ENCODE data around the gene PNLIPRP2. TPM values are rescaled to one million over a fixed set of nuclear protein-coding genes. Genes with fewer than 3 reads are reported as not detected.
A peak's percentile ranks its signal among the peaks of the same experiment; 100 is the strongest.

The PNLIPRP2 gene
- total RNA-seq, 1 experiment from 2014 or later, result 1.1 TPM

DNA sequence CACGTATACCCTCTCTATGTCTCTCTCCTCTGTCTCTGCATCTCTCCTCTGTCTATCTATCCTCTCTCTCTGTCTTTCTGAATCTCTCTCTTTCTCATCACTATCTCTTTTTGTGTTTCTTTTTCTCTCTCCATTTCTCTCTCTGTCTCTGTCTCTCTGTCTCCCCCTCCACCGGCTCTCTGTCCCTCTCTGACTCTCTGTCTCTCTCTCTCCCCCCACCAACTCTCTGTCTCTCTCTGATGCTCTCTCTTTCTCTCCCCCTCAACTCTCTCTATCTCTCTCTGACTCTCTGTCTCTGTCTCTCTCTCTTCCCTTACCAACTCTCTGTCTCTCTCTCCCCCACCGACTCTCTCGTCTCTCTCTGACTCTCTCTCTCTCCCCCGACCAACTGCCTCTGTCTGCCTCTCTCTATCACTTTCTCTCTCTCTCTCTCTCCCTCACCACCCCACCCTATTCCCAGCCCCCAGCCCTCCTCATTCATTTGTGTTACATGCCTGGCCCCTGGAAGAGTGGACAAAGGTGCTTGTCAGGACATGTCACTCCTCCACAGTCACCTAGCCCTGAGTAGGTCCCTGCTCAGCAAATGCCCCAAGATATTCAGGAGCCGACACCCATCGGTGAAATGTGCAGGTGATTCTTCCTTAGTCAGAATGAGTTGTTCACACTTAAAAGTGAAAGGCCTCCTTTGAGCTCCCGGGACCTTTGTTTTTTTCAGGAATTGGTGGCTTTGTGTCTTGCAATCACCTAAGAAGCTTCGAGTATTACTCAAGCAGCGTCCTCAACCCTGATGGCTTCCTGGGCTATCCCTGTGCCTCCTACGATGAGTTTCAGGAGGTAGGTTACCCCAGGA, 13.6 kb downstream of the PNLIPRP2 start:
- Histone ChIP-seq H3K36me3 (ENCODE audit: control insufficient read depth in 1 of 2, insufficient read depth in 2 of 2, low read length in 2 of 2) (no peaks in the 10 kb centered on the region), H2AFZ (ENCODE audit: low read depth, low read length, poor library complexity, severe bottlenecking) (peak overlapping the region; percentile 47), H3K27ac (ENCODE audit: low read depth, low read length) (peak overlapping the region; percentile 11; the same call in 1 of the 2 replicates), H3K9me2 (ENCODE audit: insufficient read depth) (no peaks in the 10 kb centered on the region), H3K9me3 (ENCODE audit: control insufficient read depth in 1 of 2, insufficient read depth in 1 of 2, low read depth in 1 of 2, low read length in 2 of 2) (no peaks in the 10 kb centered on the region), H3K4me1 (ENCODE audit: control insufficient read depth in 1 of 2, insufficient read depth in 2 of 2, low read length in 2 of 2) (peaks cover 11 to 20% of the 10 kb centered on the region in 2 experiments), H4K20me1 (ENCODE audit: insufficient read depth) (no peaks in the 10 kb centered on the region), H3K27me3 (ENCODE audit: insufficient read depth, low read length) (no peaks in the 10 kb centered on the region), H3K4me2 (ENCODE audit: low read length) (peak overlapping the region; percentile 55), H3K79me2 (ENCODE audit: insufficient read depth, low read length) (no peaks in the 10 kb centered on the region), H3K4me3 (replicated peaks in 1 of 2; ENCODE audit: low read depth in 1 of 2, low read length in 2 of 2) (peak overlapping the region in 1 of 2 experiments; percentile 14; a peak in 1 of 4 replicates), H3K9ac (ENCODE audit: low read length) (no peak overlapping the region)
- CTCF ChIA-PET, result interaction anchor here (1.0 to 1.2 kb wide), 2 partner anchors 154 to 534 kb away, joined by 3 read pairs; no protein-coding TSS in a partner anchor
- POLR2A ChIA-PET, result no interaction called here
- RAD21 ChIA-PET (ENCODE audit: low non-redundant PET in 1 of 2, low total read pairs in 2 of 2, uncharacterized antibody in 2 of 2, unreplicated experiment in 2 of 2), result no interaction called here
- peak; percentile 55 for DNase-seq (ENCODE audit: low read depth, low spot score)
- ATAC-seq, result peak; percentile 81
- intact Hi-C loops (cut with micrococcal nuclease), result no loop called here
- TF ChIP-seq, protein P1, sequence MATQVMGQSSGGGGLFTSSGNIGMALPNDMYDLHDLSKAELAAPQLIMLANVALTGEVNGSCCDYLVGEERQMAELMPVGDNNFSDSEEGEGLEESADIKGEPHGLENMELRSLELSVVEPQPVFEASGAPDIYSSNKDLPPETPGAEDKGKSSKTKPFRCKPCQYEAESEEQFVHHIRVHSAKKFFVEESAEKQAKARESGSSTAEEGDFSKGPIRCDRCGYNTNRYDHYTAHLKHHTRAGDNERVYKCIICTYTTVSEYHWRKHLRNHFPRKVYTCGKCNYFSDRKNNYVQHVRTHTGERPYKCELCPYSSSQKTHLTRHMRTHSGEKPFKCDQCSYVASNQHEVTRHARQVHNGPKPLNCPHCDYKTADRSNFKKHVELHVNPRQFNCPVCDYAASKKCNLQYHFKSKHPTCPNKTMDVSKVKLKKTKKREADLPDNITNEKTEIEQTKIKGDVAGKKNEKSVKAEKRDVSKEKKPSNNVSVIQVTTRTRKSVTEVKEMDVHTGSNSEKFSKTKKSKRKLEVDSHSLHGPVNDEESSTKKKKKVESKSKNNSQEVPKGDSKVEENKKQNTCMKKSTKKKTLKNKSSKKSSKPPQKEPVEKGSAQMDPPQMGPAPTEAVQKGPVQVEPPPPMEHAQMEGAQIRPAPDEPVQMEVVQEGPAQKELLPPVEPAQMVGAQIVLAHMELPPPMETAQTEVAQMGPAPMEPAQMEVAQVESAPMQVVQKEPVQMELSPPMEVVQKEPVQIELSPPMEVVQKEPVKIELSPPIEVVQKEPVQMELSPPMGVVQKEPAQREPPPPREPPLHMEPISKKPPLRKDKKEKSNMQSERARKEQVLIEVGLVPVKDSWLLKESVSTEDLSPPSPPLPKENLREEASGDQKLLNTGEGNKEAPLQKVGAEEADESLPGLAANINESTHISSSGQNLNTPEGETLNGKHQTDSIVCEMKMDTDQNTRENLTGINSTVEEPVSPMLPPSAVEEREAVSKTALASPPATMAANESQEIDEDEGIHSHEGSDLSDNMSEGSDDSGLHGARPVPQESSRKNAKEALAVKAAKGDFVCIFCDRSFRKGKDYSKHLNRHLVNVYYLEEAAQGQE (IDR thresholded peaks at IDR 0.05; ENCODE audit: low read depth), result no peak
- TF ChIP-seq JUND (IDR thresholded peaks at IDR 0.05), result peak; percentile 69
- TF ChIP-seq SIN3A (IDR thresholded peaks at IDR 0.05; ENCODE audit: low read depth), result 0 out of 2 replicates have a peak, but pooled peaks have one; percentile 17
- TF ChIP-seq ZBTB33 (IDR thresholded peaks at IDR 0.05; ENCODE audit: extremely low read depth, insufficient replicate concordance, low read length), result no peak
- TF ChIP-seq, protein P2, sequence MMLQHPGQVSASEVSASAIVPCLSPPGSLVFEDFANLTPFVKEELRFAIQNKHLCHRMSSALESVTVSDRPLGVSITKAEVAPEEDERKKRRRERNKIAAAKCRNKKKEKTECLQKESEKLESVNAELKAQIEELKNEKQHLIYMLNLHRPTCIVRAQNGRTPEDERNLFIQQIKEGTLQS (IDR thresholded peaks at IDR 0.05), result no peak
- TF ChIP-seq CEBPB (IDR thresholded peaks at IDR 0.05; ENCODE audit: low read depth), result peak; percentile 88
- TF ChIP-seq FOSL1 (IDR thresholded peaks at IDR 0.05; ENCODE audit: low read depth), result peak; percentile 86
- TF ChIP-seq, protein P3, sequence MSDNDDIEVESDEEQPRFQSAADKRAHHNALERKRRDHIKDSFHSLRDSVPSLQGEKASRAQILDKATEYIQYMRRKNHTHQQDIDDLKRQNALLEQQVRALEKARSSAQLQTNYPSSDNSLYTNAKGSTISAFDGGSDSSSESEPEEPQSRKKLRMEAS (IDR thresholded peaks at IDR 0.05), result peak; percentile 58
- no peak for TF ChIP-seq EZH2phosphoT487 (IDR thresholded peaks at IDR 0.05; ENCODE audit: borderline replicate concordance)
- no peak for TF ChIP-seq POLR2A (IDR thresholded peaks at IDR 0.05; ENCODE audit: borderline replicate concordance, extremely low read depth, insufficient read depth, insufficient read length)
- peak; percentile 31; the same call in 1 of the 2 replicates for TF ChIP-seq POLR2AphosphoS5 (IDR thresholded peaks at IDR 0.05; ENCODE audit: low read depth, low read length)
- TF ChIP-seq CBX3 (IDR thresholded peaks at IDR 0.05; ENCODE audit: low read depth), result no peak; the same call in 1 of the 2 replicates
- peak; percentile 64 for TF ChIP-seq SP1 (IDR thresholded peaks at IDR 0.05; ENCODE audit: low read depth)
- BruUV-seq (replicated peaks), result no TSS peak

Data from HCT116 (cell line).